Stimulated activated naive CD4-positive, alpha-beta T cell (primary cell): ENCODE data around the gene SAP30L.
A peak's percentile ranks its signal among the peaks of the same experiment; 100 is the strongest.

Experiments
- DNase-seq, 6 experiments: peaks; one replicate each; lab custom pipeline; 2025; lab: John Stamatoyannopoulos, UW

Gene SAP30L, protein sequence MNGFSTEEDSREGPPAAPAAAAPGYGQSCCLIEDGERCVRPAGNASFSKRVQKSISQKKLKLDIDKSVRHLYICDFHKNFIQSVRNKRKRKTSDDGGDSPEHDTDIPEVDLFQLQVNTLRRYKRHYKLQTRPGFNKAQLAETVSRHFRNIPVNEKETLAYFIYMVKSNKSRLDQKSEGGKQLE

DNA sequence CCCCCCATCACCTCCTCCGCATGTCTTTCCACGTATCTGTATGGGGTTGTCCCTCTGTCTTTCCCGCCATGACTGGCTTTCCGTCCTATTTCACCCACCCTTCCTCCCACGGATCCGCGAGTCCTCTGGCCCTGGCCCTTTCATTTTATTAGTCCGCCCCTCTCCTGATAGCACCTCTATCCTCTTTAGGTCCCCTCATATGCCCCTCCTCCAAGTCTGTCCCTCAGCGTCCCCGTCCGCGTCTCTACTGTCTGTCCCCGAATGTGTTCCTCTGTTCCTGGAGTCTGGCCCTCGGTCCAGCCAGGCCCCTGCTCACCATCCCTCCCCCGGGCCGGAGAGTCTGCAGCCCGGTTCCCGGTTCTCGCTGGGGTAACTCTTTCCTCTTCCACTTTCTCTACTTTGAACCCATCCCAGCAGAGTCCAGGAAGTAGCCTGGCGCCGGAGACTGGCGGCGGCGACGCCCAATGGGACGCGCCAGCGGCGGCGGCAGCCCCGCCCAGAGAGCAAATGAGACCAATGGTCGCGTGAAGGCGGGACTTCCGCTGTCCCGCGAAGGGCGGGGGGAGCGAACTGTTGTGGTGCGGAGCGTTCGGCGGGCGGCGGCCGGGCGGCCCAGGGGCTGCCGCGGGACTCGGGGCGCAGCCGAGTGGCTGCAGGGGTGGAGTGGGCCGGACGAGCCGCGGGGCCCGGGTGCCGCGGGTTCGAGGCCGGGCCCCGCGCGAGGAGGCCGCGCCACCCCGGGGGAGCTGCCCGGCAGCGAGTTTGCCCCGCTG, at the start of gene SAP30L:
Gene SAP30L (plus strand): TSS at position 576 of the 773 bp plus-strand sequence. CDS start 608 bp downstream, outside the sequence.
- DNase-seq = peak; percentile 87 to 97 (median 94)

DNA sequence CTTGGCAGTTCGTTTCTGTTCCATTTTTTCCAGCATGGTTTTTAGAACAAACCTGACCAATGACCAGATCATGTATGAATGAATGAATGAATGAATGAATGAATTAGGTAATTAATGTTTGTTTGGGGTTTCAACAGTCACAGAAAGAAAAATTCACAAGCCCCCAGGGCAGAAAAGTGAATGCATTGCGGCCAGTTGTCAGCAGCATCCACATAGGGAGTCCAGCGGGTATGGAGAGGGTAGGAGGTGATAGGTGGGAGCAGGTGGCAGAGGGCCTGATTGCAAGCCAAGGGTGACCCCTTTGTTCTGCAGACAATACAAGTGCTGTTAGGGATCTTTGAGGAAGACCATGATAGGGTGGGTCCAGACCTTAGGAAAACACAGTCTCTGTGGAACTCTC, 49.7 kb upstream of the SAP30L start:
- no peak for DNase-seq

DNA sequence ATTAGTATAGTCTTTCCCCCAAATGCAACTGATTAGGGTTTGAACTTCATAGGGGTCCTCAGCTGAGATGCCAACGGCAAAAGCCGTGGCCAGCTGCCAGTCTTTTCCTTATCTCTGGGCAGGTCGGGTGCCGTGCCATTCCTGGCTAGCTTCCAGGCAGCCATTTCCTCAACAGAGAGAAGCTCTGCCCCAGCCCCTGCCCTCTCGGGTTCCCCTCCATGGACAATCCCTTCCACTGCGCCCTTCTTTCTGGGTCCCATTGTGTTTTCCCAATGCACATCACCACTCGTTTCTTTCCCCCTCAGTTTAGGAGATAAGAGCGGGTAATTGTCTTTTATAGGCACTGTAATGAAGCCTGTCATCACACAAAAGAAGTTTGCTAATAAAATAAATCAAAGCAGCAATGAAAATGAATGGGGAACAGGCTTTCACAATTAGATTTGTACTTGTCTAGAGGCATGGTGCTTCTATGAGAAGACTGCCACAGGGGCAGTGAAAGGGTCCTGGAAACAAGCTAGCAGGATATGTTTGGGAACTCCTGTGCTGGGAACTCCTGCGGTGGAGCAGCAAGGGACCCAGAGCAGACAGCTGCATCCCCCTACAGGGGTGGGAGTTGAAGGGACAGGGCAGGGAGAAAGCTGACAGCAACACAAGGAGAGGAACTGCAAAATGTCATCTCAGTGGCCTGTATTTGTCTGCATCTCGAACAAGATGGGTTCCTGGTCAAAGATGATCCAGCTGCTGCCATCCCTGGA, 48.0 kb upstream of the SAP30L start:
- DNase-seq = no peak

DNA sequence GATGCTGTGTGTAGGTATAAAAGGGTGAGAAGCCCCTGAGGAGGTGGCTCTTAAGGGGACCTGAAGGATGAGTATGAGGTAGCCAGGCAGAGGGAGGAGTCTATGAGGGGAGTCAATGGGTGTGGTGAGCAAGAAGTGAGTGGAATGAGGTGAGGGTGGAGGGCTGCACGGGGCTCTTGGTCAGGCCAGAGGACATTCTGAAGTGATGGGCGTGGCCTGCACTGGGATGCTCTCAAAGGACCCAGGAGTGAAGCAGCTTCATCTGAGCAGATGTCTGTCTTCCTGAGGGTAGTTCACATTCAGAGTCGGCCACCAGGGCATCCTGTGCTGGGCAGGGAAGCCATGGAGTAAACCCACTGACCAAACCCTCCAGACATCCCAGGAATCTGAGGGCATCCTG, 45.1 kb upstream of the SAP30L start:
- DNase-seq = no peak

DNA sequence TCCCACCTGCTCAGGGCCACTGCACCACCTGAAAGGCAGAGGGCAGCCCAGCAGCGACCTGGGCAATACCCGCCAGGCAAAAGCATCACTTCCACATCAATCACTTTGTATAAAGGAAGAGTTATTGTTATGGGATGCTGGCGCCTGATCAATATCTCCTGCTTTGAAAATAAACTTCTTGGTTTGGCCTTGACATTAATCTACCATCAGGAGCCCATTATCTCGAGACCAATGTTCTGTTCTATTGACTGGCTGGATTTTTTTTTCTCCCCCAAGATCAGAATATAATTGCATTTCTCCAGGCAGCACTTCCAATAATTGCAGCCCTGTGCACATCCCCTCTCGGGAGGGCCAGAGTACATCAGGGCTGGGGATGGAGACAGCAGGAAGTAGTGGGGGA, 44.4 kb upstream of the SAP30L start:
- DNase-seq = no peak

DNA sequence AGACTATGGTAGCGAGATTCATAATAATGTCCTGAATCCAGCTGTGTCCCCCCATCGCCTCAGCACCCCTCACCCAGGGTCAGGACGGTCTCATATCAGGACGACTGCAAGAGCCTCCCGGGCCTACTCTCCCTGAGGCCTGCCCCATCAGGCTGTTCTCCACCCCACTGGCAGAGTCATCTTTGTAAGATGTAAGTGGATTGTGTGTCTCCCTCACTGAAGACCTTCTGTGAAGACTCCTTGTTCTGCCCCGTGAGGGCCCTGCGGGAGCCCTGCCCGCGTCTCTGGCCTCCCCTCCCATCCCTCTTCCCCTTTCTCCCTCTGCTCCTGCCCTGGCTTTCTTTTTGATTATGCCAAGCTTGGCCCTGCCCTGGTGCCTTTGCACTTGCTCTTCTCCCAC, 43.9 kb upstream of the SAP30L start:
- DNase-seq = no peak

DNA sequence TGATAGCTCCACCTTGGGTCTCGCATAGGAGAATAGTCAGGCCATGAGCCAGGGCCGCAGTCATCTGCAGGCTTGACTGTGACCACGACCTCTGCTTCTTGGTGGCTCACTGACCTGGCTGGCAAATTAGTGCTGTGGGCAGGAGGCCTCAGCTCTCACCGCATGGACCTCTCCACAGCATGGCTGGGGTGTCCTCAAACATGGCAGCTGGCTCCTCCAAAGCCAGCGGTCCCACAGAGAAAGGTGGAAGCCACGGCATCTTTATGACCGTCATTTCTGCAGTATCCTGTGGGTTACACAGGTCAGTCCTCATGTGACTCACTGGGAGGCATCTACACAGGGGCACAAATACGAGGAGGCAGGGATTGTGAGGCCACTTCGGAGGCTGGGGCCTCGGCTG, 43.2 kb upstream of the SAP30L start:
- no peak for DNase-seq

DNA sequence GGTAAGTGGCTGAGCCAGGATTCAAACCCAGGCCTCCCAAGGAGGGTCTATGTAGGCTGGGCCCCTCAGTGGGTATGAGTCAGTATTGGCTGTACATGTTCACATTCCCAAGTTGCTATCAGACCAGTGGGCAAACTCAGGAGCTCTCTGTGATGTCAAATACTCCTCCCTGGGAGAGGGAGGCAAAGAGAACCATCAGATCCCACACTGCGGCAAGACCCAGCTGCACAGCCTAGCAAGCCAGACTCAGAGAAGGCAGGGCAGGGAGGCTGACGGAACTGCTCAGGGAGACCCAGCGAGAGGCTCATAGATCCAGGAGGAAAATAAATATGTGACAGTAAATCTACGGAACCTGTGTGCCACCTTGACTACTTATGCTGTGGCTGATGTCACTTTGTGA, 42.6 kb upstream of the SAP30L start:
- DNase-seq = no peak

DNA sequence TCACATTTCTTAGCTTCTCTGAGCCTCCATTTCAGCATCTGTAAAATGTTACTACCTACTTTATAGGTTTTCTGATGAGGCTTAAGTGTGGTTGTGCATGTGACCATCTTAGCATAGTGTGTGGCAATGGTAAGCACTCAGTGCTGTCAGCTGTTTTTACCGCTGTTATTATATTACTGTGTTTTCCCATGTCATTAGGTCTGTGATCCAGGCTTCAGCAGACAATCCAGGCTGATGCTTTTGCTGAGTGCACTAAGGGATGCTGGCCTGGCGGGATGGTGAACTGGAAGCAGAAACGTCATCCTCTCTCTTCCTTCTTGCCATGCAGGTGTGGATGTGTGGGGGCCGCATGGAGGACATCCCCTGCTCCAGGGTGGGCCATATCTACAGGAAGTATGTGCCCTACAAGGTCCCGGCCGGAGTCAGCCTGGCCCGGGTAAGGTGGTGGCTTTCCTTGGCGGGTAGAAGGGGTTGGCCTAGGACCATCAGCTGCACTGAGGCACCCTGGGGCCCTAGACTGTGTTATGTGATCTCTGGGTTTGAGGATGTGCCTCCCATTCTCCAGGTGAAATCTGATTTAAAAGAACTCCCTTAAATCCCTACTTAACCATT, 41.9 kb upstream of the SAP30L start:
- DNase-seq = no peak

DNA sequence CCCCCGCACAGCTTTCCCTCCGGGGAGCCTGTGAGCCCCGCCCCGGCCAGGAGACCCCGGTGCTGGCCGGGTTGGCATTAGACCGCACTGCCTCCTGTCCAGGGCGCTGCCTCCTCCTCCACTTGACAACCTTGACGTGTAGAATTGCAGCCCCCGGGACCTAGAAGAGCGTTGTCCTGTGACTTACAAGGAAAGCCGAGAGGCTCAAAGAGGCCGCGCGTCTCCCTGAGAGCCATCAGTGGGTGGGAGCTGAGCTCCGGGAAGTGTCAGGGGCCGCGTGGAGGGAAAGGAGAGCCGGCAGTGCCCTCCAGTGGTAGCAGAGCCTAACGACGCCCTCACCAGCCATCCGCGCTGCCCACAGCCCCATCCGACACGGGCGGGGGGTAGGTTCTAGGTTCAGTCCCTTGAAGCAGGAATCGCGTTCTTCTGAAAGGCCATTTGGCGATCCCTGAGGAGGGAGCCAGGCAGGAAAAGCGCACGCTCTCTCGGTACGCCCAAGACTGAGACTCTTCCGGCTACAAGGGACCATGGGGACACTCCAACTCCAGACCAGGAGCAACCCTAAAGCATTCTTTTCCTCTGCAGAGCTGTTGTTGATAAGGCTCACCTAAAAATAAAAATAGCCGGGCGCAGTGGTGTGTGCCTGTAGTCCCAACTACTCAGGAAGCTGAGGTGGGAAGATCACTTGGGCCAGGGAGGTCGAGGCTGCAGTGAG, 40.6 kb upstream of the SAP30L start:
- peak; percentile 10 to 65 (median 46) for DNase-seq

DNA sequence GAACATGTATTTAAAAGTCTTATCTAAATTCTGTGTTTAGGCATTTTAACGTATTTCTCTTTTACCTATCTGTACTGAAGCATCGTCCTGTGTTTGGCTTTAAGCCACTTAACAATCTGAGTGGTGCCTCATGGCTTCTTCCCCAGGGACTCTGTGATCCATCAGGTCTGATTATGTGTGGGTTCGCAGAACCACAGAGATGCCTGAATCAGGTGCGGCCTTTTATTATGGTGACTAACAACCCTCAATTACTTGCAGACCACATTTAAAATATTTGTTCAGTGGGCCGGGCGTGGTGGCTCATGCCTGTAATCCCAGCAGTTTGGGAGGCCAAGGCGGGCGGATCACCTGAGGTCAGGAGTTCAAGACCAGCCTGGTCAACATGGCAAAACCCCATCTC, 39.6 kb upstream of the SAP30L start:
- no peak for DNase-seq

DNA sequence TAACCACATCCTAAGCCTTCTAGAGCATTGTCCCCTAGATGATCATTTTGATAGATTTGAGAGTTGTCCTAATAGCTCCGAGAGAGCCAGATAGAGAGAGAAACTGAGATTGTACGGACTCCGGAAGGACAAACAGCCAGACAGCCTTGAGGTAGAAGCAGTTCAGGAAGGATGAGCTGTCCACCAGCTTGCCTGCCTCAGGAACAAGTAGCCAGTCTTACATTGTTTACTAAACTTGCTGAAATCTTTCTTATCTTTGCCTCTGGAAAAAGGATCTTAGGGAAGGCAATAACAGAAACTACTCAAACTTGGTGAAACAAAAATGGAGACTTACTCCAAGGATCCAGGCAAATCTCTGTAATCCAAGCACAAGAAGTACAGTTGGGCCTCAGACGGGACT, 39.0 kb upstream of the SAP30L start:
- DNase-seq = no peak

DNA sequence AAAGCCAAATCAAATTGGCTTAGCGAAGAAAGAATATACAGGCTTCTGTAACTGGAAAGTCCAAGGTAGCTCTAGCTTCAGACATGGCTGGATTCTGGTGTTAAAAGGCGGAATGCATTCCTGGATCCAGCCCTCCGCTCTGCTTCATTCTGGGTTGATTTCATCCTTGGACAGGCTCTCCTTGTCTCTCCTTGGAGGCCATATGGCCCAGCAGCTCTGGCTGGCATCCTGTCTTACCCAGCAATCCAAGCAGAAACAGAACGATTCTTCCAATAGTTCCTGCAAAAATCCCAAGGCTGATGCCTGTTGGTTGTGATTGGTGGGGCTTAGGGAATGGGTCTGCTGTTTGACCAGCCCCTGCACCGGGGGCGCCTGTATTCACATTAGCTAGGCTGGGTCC, 37.0 kb upstream of the SAP30L start:
- DNase-seq = no peak

DNA sequence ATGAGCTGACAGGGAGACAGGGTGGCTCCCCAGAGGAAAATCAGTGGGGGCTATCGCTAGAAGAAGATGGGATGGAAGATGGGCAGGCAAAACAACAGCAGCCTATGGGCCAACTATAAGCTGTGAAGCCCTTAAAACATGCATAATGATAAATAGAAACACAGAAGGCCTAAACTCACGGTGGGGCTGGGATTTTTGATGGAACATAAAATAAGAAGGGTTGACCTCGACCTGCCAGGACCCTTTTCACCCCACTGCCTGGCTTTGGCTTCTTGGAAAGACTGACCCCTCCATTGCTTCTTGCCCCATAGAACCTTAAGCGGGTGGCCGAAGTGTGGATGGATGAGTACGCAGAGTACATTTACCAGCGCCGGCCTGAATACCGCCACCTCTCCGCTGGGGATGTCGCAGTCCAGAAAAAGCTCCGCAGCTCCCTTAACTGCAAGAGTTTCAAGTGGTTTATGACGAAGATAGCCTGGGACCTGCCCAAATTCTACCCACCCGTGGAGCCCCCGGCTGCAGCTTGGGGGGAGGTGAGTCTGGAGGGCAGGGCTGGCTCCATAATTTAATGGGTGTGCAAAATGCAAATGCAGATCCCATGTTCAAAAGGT, 36.5 kb upstream of the SAP30L start:
- DNase-seq = no peak

DNA sequence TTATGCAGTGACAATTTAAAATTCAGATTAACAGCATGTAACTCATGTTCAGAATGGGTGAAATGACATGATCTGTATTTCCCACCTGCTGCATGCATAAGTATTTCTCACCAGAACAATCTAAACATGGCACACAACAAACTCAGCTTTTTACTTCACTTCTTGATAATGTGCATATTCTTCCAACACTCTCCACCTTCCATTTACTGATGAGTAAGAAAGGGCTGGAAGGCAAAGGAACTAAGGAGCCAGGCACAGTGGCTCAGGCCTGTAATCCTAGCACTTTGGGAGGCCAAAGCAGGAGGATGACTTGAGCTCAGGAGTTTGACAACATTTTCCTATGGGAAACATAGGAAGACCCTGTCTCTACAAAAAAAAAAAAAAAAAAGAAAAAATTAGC, 35.8 kb upstream of the SAP30L start:
- no peak for DNase-seq

DNA sequence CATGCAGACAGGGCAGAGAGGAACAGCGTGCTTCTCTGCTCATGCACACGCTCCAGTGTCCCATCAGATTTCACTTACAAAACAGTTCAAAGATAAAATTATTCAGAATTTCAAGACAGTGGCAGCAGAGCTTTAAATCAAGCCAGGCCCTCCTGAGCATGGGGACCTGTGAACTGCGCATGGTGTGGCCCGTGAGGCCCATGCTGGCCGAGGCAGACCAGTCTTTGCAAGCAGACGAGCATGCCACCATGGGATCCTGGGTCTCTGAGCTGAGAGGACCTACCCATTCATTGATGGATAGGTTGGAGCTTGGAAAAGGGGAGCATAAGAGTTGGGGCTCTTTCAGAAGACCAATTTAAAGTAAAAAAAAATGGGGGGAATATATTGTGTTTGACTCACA, 35.0 kb upstream of the SAP30L start:
- no peak for DNase-seq

DNA sequence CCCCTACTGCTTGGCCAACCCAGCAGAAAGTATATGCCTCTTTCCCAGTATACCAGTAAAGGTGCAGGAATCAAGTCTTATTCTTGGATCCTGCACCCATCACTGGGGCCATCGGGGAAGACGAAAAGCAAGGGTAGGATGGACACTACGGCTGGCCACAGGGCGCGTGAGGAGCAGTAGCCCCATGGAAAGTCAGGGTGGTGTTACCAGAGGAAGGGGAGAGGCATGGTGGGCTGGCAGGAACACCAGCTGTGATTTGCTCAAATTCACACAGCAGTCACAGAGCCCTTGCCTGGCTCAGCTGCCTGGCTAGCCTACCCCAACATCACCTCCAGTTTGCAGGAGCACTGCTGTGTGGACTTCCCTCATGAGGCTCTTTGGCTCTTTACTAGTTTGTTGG, 34.5 kb upstream of the SAP30L start:
- no peak for DNase-seq

DNA sequence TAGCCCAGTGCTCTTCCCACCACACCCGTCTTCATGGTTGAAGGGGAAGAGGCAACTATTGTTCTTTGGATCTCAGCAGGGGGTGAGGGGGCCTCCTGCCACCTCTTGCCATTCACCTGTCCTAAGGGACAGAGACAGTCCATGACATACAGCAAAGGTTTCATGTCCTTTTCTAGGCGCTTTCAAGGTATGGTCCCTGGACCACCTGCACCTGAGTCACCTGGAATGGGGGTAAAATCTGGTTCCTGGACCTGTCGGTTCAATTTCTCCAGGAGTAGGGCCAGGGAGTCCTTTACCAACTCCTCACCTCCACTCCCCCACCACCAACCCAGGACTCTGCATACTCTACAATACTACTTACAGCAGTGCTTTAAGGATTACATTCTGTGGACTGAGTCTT, 33.5 kb upstream of the SAP30L start:
- DNase-seq = no peak

DNA sequence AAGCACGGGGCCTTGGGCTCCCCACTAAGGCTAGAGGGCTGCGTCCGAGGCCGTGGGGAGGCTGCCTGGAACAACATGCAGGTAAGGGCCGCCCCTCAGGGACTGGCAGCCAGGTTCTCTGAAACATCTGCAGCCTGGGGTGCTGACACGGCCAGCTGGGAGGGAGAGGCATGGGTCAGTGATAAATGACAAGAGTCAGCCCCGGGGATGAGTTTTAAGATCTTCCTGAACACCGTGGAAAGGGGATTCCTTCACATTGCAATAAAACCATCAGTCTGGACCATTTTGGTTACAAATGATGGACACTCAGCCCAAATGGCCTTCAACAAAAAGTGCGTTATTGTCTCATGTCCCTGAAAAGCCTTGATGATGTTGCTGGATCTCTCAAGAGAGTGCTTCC, 32.9 kb upstream of the SAP30L start:
- no peak for DNase-seq

DNA sequence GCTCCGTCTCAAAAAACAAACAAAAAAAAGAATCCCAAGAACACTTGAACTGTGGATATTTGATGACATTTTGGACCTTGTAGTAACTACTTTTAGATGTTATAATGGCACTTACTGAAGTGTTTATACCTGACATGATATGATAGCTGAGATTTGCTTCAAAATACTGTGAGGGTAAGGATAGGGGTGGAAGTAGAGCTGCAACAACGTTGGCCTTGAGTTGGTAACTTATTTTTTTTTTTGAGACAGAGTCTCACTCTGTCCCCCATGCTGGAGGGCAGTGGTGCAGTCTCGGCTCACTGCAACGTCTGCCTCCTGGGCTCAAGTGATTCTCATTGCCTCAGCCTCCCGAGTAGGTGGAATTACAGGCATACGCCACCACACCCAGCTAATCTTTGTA, 30.7 kb upstream of the SAP30L start:
- DNase-seq = no peak

DNA sequence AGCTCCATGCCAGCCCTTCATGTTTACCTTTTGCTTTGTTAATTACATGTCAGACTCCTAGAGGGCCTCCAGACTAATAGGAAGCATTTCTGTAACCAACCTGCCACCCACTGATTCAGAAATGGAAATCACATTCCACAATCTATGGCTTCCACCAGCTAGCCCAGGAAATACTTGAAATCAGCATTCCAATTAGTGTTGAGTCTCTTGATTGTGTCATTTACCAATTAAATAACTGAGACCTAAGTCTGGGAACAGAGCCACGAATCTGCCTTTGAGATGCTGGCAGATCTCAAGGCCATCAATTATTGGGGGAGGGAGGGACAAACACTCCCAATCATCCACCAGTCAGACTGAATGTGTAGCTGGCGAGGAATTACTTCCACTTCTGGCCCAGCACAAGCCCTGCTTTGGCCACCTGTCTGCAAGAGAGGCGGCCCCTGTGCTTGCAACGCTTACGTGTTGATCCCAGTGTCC, 27.4 kb upstream of the SAP30L start:
- no peak for DNase-seq

DNA sequence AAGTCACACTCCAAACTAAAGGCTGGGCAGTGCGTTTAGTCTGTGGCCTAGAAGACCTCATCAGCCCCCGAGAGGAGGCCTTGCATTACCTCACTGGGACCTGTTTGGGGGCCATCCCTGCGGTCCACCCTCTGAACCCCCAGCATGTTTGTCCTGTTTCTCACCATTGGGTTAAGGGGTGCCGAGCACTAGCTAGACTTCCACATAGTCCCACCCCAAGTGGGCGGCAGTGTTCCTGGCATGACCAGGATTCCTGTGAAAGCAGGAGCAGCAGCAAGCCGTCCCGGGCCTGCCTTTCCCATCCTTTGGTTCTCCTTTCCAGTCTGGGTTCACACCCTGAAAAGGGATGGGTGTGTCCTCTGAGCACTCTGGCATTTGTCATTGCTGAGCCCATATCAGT, 26.6 kb upstream of the SAP30L start:
- no peak for DNase-seq
